Activated CD8-positive, alpha-beta T cell treated with anti-CD3 and anti-CD28 coated beads, Interleukin-2, amount 10 ng/mL, durations not matched to agents 7 days and 5 days (primary cell): ENCODE measurements around the gene EVPLL. TPM values are rescaled to one million over a fixed set of nuclear protein-coding genes. Genes with fewer than 3 reads are reported as not detected.
A peak's percentile ranks its signal among the peaks of the same experiment; 100 is the strongest.
"Not testable (repeated sequence)": the region's sequence is repeated elsewhere in the genome, so short reads cannot be mapped to it uniquely, and the experiment has no call there.

ENCODE experiments used
- ATAC-seq: fragments of 150-1000 bp; cut with Tn5 transposase; one replicate; pipeline ENCODE4 v1.10.0; 2021; ENCODE audit warnings: moderate library complexity
- CTCF ChIA-PET: fragments of 350-600 bp; sonication (Branson Sonifier 250); formaldehyde crosslinking; loops from one replicate; lab custom pipeline; 2021; ENCODE audit warnings: antibody characterized with exemption; lab: Charles Lee
- POLR2A ChIA-PET: fragments of 350-600 bp; sonication (Branson Sonifier 250); formaldehyde crosslinking; loops from one replicate; lab custom pipeline; 2021; ENCODE audit warnings: antibody characterized with exemption; lab: Charles Lee
- DNase-seq: peaks from one replicate; pipeline ENCODE4 v3.0.0-alpha.2; 2020
- H3K27ac Mint-ChIP-seq: one replicate; pipeline ENCODE4 v1.8.0; 2021; ENCODE audit warnings: mild to moderate bottlenecking, mixed read lengths
- H3K27me3 Mint-ChIP-seq: one replicate; pipeline ENCODE4 v1.8.0; 2021; ENCODE audit warnings: low read depth, mixed read lengths
- H3K36me3 Mint-ChIP-seq: one replicate; pipeline ENCODE4 v1.8.0; 2021; ENCODE audit warnings: low read depth, mixed read lengths
- H3K4me1 Mint-ChIP-seq: one replicate; pipeline ENCODE4 v1.8.0; 2021; ENCODE audit warnings: low read depth, mixed read lengths
- H3K4me3 Mint-ChIP-seq: one replicate; pipeline ENCODE4 v1.8.0; 2021; ENCODE audit warnings: mild to moderate bottlenecking, mixed read lengths
- H3K9me3 Mint-ChIP-seq: one replicate; pipeline ENCODE4 v1.8.0; 2022; ENCODE audit warnings: mixed read lengths; ENCODE audit not compliant: insufficient read depth
- total RNA-seq, 2 experiments: library from RNA; stranded (reverse); gene quantifications; one replicate each; pipeline ENCODE4 v1.2.3, GENCODE V29; 2021

EVPLL gene
- total RNA-seq, 2 experiments from 2014 or later, result not detected

- CTCF ChIA-PET, result no interaction called here
- peaks cover 11% of the 10 kb centered on the region for H3K27me3 Mint-ChIP-seq
- H3K4me1 Mint-ChIP-seq, result peaks cover 6% of the 10 kb centered on the region
- H3K36me3 Mint-ChIP-seq, result no peaks in the 10 kb centered on the region
- H3K9me3 Mint-ChIP-seq, result no peaks in the 10 kb centered on the region
- H3K4me3 Mint-ChIP-seq, result no peak overlapping the region
- H3K27ac Mint-ChIP-seq, result no peak overlapping the region
- ATAC-seq, result no peak
- POLR2A ChIA-PET, result no interaction called here
- no peak for DNase-seq
These were observed 3.0 kb downstream of the EVPLL start for GRCh38 chr17:18380471-18381157.

DNA sequence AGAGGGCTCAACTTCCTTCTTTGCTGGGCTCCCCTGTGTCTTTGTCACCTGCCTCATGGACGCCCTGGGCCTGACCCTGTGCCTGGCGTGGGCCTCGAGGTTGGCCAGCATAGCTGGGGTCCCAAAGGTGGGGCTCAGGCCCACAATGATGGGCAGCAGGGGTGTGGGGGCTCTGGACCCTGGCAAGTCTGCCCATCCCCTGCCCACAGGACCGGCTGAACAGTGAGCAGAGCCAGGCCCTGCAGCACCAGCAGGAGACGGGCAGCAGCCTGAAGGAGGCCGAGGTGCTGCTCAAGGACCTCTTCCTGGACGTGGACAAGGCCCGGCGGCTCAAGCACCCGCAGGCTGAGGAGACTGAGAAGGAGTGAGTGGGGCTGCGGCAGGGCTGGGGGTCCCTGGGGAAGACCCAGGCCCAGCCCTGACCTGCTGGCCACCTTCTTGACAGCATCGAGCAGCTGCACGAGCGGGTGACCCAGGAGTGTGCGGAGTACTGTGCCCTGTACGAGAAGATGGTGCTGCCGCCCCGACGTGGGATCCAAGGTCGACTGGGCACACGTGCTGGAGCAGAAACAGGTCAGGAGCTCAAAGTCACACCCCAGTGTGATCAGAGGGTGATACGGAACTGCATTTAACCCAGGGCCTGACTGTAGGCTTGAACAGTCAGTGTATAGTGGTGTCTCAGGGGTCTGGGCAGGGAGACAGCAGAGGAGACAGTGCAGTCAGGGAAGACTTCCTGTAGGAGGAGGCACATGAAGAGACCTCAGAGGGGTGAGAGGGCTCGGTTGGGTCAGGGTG, 3.8 kb downstream of the EVPLL start:
- ChIA-PET POLR2A (no interaction called here), CTCF (no interaction called here)
- Mint-ChIP-seq H3K27me3 (peaks cover 11% of the 10 kb centered on the region), H3K36me3 (no peaks in the 10 kb centered on the region), H3K9me3 (no peaks in the 10 kb centered on the region), H3K4me3 (no peak overlapping the region), H3K4me1 (peaks cover 6% of the 10 kb centered on the region), H3K27ac (no peak overlapping the region)
- DNase-seq (no peak), ATAC-seq (no peak)

DNA sequence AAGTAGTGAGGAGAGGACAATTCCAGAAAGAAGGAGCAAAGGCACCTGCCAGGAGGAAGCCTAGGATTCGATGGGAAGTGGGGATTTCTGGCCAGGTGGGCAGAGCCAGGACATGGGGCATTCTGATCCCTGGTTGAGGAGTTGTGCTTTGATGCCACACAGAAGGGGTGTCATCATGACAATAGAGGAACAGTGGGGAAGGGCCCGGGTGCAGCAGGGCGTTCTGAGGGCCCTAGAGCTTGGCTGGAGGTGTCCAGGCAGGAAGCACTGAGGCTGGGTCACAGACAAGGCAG, 4.3 kb downstream of the EVPLL start:
- CTCF ChIA-PET, result no interaction called here
- DNase-seq (no peak), ATAC-seq (no peak)
- H3K27me3 Mint-ChIP-seq, result peaks cover 11% of the 10 kb centered on the region
- peaks cover 6% of the 10 kb centered on the region for H3K4me1 Mint-ChIP-seq
- no peak overlapping the region for H3K4me3 Mint-ChIP-seq
- H3K36me3 Mint-ChIP-seq, result no peaks in the 10 kb centered on the region
- H3K9me3 Mint-ChIP-seq, result no peaks in the 10 kb centered on the region
- POLR2A ChIA-PET, result no interaction called here
- no peak overlapping the region for H3K27ac Mint-ChIP-seq

DNA sequence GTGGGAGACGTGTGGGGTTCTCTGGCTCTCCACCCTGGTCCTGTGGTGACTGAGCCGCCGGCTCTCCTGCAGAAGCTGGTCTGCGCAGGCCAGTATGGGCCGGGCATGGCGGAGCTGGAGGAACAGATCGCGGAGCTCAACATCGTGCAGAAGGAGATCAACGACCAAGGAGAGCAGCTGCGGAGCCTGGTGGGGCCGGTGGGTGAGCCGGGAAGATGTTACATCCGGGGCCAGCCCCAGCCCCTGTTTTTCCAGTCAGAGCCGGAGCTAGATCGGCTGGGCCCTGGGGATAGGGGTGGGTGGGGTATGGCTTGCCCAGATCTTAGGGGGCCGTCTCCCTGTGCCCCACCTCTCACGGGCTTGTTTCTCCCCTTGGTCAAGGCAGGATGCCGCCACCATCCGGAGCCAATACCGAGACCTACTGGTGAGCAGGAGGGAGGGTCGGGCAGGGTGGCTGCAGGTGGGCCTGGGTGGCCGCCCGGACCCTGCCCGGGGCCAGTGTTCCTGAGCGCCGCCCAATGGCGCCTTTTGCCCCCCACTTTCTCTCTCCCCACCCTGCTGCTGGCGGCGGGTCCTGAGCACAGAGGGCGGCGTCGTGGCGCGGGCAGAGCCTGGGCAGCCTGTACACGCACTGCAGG, 5.0 kb downstream of the EVPLL start:
- CTCF ChIA-PET, result no interaction called here
- peaks cover 11% of the 10 kb centered on the region for H3K27me3 Mint-ChIP-seq
- DNase-seq, result no peak
- H3K9me3 Mint-ChIP-seq, result no peaks in the 10 kb centered on the region
- no peaks in the 10 kb centered on the region for H3K36me3 Mint-ChIP-seq
- no peak overlapping the region for H3K27ac Mint-ChIP-seq
- H3K4me1 Mint-ChIP-seq, result peaks cover 3% of the 10 kb centered on the region
- POLR2A ChIA-PET, result no interaction called here
- H3K4me3 Mint-ChIP-seq, result no peak overlapping the region
- no peak for ATAC-seq

DNA sequence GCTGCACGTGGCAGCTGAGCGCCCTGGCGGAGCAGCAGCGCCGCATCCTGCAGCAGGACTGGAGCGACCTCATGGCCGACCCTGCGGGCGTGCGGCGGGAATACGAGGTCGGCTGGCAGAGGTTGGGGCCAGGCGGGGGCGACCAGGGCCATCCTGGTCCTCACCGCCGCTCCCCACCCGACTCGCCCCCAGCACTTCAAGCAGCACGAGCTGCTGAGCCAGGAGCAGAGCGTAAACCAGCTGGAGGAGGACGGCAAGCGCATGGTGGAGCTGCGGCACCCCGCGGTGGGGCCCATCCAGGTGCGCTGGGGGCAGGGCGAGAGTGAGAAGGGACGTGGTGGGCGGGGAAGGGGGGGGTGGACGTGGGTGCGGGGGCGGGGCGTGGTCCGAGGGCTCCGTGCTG, 5.5 kb downstream of the EVPLL start:
- CTCF ChIA-PET, DNase-seq, POLR2A ChIA-PET, H3K4me1 Mint-ChIP-seq, H3K27ac Mint-ChIP-seq, H3K36me3 Mint-ChIP-seq, H3K9me3 Mint-ChIP-seq, H3K4me3 Mint-ChIP-seq: not testable (repeated sequence)
- peaks cover 11% of the 10 kb centered on the region for H3K27me3 Mint-ChIP-seq
- peak; percentile 49 for ATAC-seq

DNA sequence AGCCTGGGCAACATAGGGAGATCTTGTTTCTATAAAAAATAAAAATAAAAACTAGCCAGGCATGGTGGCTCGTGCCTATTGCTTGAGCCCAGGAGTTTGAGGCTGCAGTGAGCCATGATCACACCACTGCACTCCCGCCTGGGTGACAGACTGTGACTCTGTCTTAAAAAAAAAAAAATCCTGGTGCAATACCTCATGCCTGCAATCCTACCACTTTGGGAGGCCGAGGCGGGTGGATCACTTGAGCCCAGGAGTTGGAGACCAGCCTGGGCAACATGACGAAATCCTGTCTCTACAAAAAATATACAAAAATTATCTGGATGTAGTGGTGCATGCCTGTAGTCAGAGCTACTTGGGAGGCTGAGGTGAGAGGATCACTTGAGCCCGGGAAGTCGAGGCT, 6.7 kb downstream of the EVPLL start:
- DNase-seq, result not testable (repeated sequence)

DNA sequence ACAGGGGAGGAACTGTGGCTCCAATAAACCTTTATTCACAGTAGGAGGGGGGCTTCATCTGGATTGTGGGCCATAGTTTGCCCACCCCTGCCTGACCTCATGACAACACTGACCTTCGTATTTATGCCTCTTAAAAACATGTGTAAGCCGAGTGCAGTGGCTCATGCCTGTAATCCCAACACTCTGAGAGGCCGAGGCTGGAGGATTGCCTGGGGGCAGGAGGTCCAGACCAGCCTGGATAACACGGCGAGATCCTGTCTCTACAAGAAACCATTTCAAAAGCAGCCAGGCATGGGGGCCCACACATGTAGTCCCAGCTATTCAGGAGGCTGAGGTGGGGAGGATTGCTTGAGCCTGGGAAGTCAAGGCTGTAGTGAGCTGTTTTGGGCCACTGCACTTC, 10.0 kb downstream of the EVPLL start:
- ATAC-seq, H3K27ac Mint-ChIP-seq, H3K36me3 Mint-ChIP-seq, H3K4me1 Mint-ChIP-seq, CTCF ChIA-PET, DNase-seq, H3K9me3 Mint-ChIP-seq, POLR2A ChIA-PET, H3K4me3 Mint-ChIP-seq, H3K27me3 Mint-ChIP-seq: not testable (repeated sequence)

More for the DNA sequence above, 6.7 kb downstream of the EVPLL start:
- H3K4me1 Mint-ChIP-seq, H3K36me3 Mint-ChIP-seq, POLR2A ChIA-PET, ATAC-seq, H3K9me3 Mint-ChIP-seq, H3K27ac Mint-ChIP-seq, H3K4me3 Mint-ChIP-seq, CTCF ChIA-PET: not testable (repeated sequence)
- peaks cover 11% of the 10 kb centered on the region for H3K27me3 Mint-ChIP-seq

DNA sequence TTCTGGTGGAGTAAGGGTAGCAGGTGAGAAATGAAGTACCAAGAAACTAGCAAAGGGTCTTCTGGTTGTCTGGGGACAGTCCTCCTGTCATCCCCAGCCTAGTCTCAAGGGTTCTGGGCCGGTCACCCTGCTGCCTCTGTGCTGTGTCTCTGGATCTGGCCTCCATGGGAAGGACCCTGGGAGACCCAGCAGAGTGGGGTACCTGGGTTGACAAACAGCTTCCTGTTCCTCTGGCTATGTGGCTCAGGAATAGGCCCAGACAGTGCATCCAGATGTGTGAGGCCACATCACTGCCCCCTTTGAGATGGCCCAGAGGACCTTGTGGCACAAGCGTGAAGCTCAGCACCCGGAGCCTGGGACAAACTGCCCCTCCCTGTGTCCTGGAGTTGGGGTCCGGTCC, 10.7 kb downstream of the EVPLL start:
- H3K9me3 Mint-ChIP-seq, H3K27ac Mint-ChIP-seq, DNase-seq, H3K4me3 Mint-ChIP-seq, H3K36me3 Mint-ChIP-seq, ATAC-seq, H3K27me3 Mint-ChIP-seq, H3K4me1 Mint-ChIP-seq, CTCF ChIA-PET, POLR2A ChIA-PET: not testable (repeated sequence)

GRCh38 chr17:18388728-18389127, 11.2 kb downstream of the EVPLL start:
- H3K9me3 Mint-ChIP-seq, POLR2A ChIA-PET, CTCF ChIA-PET, H3K36me3 Mint-ChIP-seq, H3K27me3 Mint-ChIP-seq, H3K4me3 Mint-ChIP-seq, H3K27ac Mint-ChIP-seq, H3K4me1 Mint-ChIP-seq, DNase-seq: not testable (repeated sequence)
- peak; percentile 58 for ATAC-seq

- H3K9me3 Mint-ChIP-seq, ATAC-seq, H3K27ac Mint-ChIP-seq, H3K4me3 Mint-ChIP-seq, H3K27me3 Mint-ChIP-seq, POLR2A ChIA-PET, CTCF ChIA-PET, H3K36me3 Mint-ChIP-seq, DNase-seq, H3K4me1 Mint-ChIP-seq: not testable (repeated sequence)
These were observed 24.5 kb downstream of the EVPLL start for GRCh38 chr17:18401872-18402590.

GRCh38 chr17:18403166-18403565, 25.6 kb downstream of the EVPLL start:
- ATAC-seq, CTCF ChIA-PET: not testable (repeated sequence)

DNA sequence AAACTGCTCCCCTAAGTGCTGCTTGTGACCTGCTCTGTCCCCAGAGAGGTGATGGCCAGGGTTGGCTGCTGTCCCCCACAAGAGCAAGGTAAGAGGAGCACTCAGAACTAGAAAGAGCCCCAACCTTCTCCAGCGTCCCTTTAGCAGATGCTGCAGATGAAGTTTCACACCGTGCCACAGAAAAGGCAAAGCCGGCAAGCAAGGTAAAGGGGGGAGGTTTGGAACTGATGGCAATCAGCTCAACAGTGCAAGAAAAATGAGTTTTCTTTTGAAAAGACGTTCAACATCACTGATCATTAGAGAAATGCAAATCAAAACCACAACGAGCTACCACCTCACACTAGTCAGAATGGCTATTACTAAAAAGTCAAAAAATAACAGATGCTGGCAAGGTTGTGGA, 26.0 kb downstream of the EVPLL start:
- H3K27ac Mint-ChIP-seq, H3K27me3 Mint-ChIP-seq, H3K36me3 Mint-ChIP-seq, DNase-seq, H3K4me3 Mint-ChIP-seq, ATAC-seq, H3K4me1 Mint-ChIP-seq, H3K9me3 Mint-ChIP-seq, POLR2A ChIA-PET, CTCF ChIA-PET: not testable (repeated sequence)

More at GRCh38 chr17:18403166-18403565, 25.6 kb downstream of the EVPLL start:
- POLR2A ChIA-PET, H3K36me3 Mint-ChIP-seq, H3K27me3 Mint-ChIP-seq, H3K4me3 Mint-ChIP-seq, H3K4me1 Mint-ChIP-seq, H3K9me3 Mint-ChIP-seq, H3K27ac Mint-ChIP-seq, DNase-seq: not testable (repeated sequence)
